Neural progenitor cell (in vitro differentiated cells): ENCODE data around the gene C19orf81. TPM values are rescaled to one million over a fixed set of nuclear protein-coding genes. Genes with fewer than 3 reads are reported as not detected.

Source experiments
- DNase-seq: peaks from one replicate; pipeline ENCODE4 v3.0.0-alpha.2; 2016; ENCODE audit warnings: low spot score
- H2AFZ ChIP-seq: fragments of 200-600 bp; sonication (generic); replicated peaks from 2 replicates; pipeline ENCODE4 v1.6.1; 2016; ENCODE audit warnings: antibody characterized with exemption
- H3F3A ChIP-seq: fragments of 200-600 bp; sonication (generic); 2 replicates; pipeline ENCODE4 v1.6.1; 2016; ENCODE audit warnings: antibody characterized with exemption, low read depth
- H3K27ac ChIP-seq: fragments of 200-600 bp; sonication (generic); 2 replicates; pipeline ENCODE4 v1.5.1; 2016; ENCODE audit warnings: mild to moderate bottlenecking
- H3K27me3 ChIP-seq: fragments of 200-600 bp; sonication (generic); 2 replicates; pipeline ENCODE4 v1.6.1; 2016; ENCODE audit warnings: mild to moderate bottlenecking, moderate library complexity
- H3K36me3 ChIP-seq: fragments of 200-600 bp; sonication (generic); 2 replicates; pipeline ENCODE4 v1.5.1; 2016
- H3K4me1 ChIP-seq: fragments of 200-600 bp; sonication (generic); 2 replicates; pipeline ENCODE4 v1.6.1; 2016; ENCODE audit warnings: mixed run types
- H3K4me2 ChIP-seq: fragments of 200-600 bp; sonication (generic); 2 replicates; pipeline ENCODE4 v1.6.1; 2016
- H3K4me3 ChIP-seq: fragments of 200-600 bp; sonication (generic); 2 replicates; pipeline ENCODE4 v1.5.1; 2016
- H3K79me2 ChIP-seq: fragments of 200-600 bp; sonication (generic); 2 replicates; pipeline ENCODE4 v1.6.1; 2016; ENCODE audit warnings: low read depth
- H3K9ac ChIP-seq: fragments of 200-600 bp; sonication (generic); 2 replicates; pipeline ENCODE4 v1.6.1; 2016
- H3K9me3 ChIP-seq: fragments of 200-600 bp; sonication (generic); 2 replicates; pipeline ENCODE4 v1.5.1; 2016; ENCODE audit warnings: low read depth
- H4K20me1 ChIP-seq: fragments of 200-600 bp; sonication (generic); 2 replicates; pipeline ENCODE4 v1.6.1; 2016; ENCODE audit warnings: low read depth
- H3K27ac Mint-ChIP-seq: 3 replicates; pipeline ENCODE4 v1.8.0; 2021; ENCODE audit warnings: mixed read lengths
- H3K27me3 Mint-ChIP-seq: 2 replicates; pipeline ENCODE4 v1.8.0; 2022; ENCODE audit warnings: low read depth, mild to moderate bottlenecking, inconsistent platforms, moderate library complexity, mixed read lengths; ENCODE audit not compliant: insufficient read depth
- H3K36me3 Mint-ChIP-seq: 3 replicates; pipeline ENCODE4 v1.8.0; 2021; ENCODE audit warnings: mixed read lengths
- H3K4me1 Mint-ChIP-seq: 3 replicates; pipeline ENCODE4 v1.8.0; 2021; ENCODE audit warnings: mixed read lengths
- H3K4me3 Mint-ChIP-seq: 3 replicates; pipeline ENCODE4 v1.8.0; 2021; ENCODE audit warnings: mild to moderate bottlenecking, moderate library complexity, mixed read lengths
- H3K9me3 Mint-ChIP-seq: 3 replicates; pipeline ENCODE4 v1.8.0; 2020; ENCODE audit warnings: mixed read lengths
- EZH2 ChIP-seq: fragments of 200-600 bp; sonication (generic); IDR thresholded peaks from 2 replicates; pipeline ENCODE4 v1.6.1; 2017; ENCODE audit warnings: antibody characterized with exemption, mild to moderate bottlenecking, moderate library complexity
- EZH2phosphoT487 ChIP-seq: fragments of 200-600 bp; sonication (generic); IDR thresholded peaks from 2 replicates; pipeline ENCODE4 v1.6.1; 2017; ENCODE audit warnings: antibody characterized with exemption
- total RNA-seq: library from RNA; depleted of rRNA; stranded (reverse); fragments of >200 nt; gene quantifications from 2 replicates; pipeline ENCODE4 v1.2.3, GENCODE V29; 2015; ENCODE audit warnings: low replicate concordance
- TF ChIP-seq, protein P1 (sequence below): fragments of 200-600 bp; sonication (generic); IDR thresholded peaks from 2 replicates; pipeline ENCODE4 v1.5.1; 2017; ENCODE audit warnings: antibody characterized with exemption, mild to moderate bottlenecking

C19orf81 gene
- total RNA-seq, 1 donor from 2014 or later: 1.3 TPM

DNA sequence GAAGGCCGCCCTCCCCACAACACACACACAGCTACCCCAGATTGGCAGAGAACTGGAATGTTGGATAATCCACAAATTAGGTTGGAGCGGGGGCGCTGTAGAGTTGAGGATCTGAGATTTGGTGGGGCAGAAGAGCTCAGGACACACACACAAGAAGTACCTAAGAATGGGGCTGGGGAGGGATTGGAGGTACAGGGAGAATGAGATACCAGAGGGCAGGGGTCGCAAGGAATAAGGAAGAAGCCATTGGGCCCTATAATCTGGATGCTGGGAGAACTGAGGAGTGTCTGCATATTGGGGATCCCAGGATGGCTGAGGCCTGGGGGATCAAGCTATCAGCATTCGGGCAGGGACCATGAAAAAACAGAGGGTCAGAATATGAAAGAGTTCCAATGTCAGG is 21.1 kb upstream of the C19orf81 start:
- Histone ChIP-seq H2AFZ (no peak overlapping the region), H3K4me1 (no peaks in the 10 kb centered on the region), H3K4me3 (no peak overlapping the region), H4K20me1 (no peaks in the 10 kb centered on the region), H3K79me2 (no peaks in the 10 kb centered on the region), H3K27me3 (no peaks in the 10 kb centered on the region), H3K36me3 (no peaks in the 10 kb centered on the region), H3K27ac (no peak overlapping the region), H3K4me2 (no peak overlapping the region), H3F3A (no peaks in the 10 kb centered on the region), H3K9me3 (no peaks in the 10 kb centered on the region), H3K9ac (no peak overlapping the region)
- H3K9me3 Mint-ChIP-seq: peaks cover under 1% of the 10 kb centered on the region
- no peaks in the 10 kb centered on the region for H3K36me3 Mint-ChIP-seq
- H3K27me3 Mint-ChIP-seq: peaks cover 9% of the 10 kb centered on the region
- no peak overlapping the region for H3K27ac Mint-ChIP-seq
- no peak overlapping the region for H3K4me3 Mint-ChIP-seq
- TF ChIP-seq EZH2phosphoT487: no peak
- TF ChIP-seq, protein P1, sequence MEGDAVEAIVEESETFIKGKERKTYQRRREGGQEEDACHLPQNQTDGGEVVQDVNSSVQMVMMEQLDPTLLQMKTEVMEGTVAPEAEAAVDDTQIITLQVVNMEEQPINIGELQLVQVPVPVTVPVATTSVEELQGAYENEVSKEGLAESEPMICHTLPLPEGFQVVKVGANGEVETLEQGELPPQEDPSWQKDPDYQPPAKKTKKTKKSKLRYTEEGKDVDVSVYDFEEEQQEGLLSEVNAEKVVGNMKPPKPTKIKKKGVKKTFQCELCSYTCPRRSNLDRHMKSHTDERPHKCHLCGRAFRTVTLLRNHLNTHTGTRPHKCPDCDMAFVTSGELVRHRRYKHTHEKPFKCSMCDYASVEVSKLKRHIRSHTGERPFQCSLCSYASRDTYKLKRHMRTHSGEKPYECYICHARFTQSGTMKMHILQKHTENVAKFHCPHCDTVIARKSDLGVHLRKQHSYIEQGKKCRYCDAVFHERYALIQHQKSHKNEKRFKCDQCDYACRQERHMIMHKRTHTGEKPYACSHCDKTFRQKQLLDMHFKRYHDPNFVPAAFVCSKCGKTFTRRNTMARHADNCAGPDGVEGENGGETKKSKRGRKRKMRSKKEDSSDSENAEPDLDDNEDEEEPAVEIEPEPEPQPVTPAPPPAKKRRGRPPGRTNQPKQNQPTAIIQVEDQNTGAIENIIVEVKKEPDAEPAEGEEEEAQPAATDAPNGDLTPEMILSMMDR: no peak
- peaks cover 3% of the 10 kb centered on the region for H3K4me1 Mint-ChIP-seq
- no peak for DNase-seq

DNA sequence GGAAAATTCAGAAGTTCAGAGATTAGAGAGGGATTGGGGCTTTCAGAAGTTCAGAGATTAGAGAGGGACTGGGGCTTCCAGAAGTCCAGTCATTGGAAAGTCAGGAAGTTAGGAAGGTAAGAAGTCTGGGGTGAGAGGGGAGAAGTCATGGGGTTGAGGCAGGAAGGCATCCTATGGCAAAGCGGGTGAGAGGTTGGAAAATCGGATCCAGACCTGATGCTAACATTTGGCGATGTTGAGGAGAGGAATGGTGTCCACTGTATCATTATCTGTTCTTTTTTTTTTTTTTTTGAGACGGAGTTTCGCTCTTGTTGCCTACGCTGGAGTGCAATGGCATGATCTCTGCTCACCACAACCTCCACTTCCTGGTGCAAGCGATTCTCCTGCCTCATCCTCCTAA is 20.7 kb upstream of the C19orf81 start:
- Histone ChIP-seq H3K36me3 (no peaks in the 10 kb centered on the region), H3K4me2 (no peak overlapping the region), H2AFZ (no peak overlapping the region), H3K27me3 (no peaks in the 10 kb centered on the region), H3K9ac (no peak overlapping the region), H3F3A (no peaks in the 10 kb centered on the region), H4K20me1 (no peaks in the 10 kb centered on the region), H3K9me3 (no peaks in the 10 kb centered on the region), H3K27ac (no peak overlapping the region), H3K4me1 (no peaks in the 10 kb centered on the region), H3K4me3 (no peak overlapping the region), H3K79me2 (no peaks in the 10 kb centered on the region)
- H3K4me3 Mint-ChIP-seq: no peak overlapping the region
- DNase-seq: no peak
- TF ChIP-seq EZH2 (no peak), EZH2phosphoT487 (no peak)
- TF ChIP-seq, protein P1: no peak
- H3K27me3 Mint-ChIP-seq: peaks cover 9% of the 10 kb centered on the region
- H3K36me3 Mint-ChIP-seq: no peaks in the 10 kb centered on the region
- peaks cover 4% of the 10 kb centered on the region for H3K9me3 Mint-ChIP-seq
- H3K4me1 Mint-ChIP-seq: peaks cover 3% of the 10 kb centered on the region
- no peak overlapping the region for H3K27ac Mint-ChIP-seq

DNA sequence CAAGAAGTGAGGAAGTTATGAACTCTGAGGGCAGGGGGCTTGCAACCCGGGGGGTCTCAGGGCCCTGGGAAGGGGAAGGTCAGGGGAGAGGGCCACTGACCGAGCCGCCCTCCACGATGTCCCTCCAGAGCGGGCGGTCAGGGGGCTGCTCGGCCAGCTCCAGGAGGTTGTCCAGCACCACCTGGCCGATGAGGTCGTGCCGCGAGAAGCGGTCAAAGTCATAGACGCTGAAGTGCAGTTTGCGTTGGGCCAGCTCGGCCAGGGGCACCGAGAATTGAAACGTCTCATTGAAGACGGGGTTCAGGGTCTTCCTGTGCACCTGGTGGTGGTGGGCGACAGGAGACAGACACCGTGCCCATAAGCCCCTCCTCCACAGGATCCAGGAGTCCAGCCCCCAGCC is 20.1 kb upstream of the C19orf81 start:
- H3K36me3 Mint-ChIP-seq: no peaks in the 10 kb centered on the region
- H3K9me3 ChIP-seq: no peaks in the 10 kb centered on the region
- no peak overlapping the region for H3K4me2 ChIP-seq
- no peaks in the 10 kb centered on the region for H3F3A ChIP-seq
- H3K4me3 Mint-ChIP-seq: no peak overlapping the region
- H3K9me3 Mint-ChIP-seq: peaks cover 7% of the 10 kb centered on the region
- H3K4me3 ChIP-seq: no peak overlapping the region
- no peaks in the 10 kb centered on the region for H3K27me3 ChIP-seq
- no peak for DNase-seq
- H3K4me1 Mint-ChIP-seq: peaks cover 3% of the 10 kb centered on the region
- no peak overlapping the region for H2AFZ ChIP-seq
- H3K27ac Mint-ChIP-seq: no peak overlapping the region
- H4K20me1 ChIP-seq: no peaks in the 10 kb centered on the region
- peaks cover 9% of the 10 kb centered on the region for H3K27me3 Mint-ChIP-seq
- H3K9ac ChIP-seq: no peak overlapping the region
- H3K79me2 ChIP-seq: no peaks in the 10 kb centered on the region
- H3K36me3 ChIP-seq: no peaks in the 10 kb centered on the region
- no peak overlapping the region for H3K27ac ChIP-seq
- TF ChIP-seq, protein P1: no peak
- TF ChIP-seq EZH2 (no peak), EZH2phosphoT487 (no peak)
- no peaks in the 10 kb centered on the region for H3K4me1 ChIP-seq

DNA sequence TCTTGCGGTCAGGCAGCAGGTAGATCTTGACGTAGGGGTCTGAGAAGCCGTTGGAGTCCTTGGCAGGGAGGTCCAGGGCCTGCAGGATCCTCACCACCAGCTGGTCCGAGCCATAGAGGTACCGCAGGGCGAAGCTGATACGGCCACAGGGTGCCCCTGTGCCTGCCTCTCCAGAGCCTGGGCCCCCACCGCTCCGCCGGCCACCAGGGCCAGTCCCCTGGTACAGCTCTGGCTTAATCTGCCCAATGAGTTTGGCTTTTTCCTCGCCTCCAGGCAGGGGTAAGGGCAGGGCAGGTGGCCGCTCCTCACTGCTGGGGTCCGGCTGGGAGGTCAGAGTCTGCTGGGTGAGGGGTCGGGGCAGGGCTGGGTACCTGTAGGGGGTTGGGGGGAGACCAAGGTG is 19.4 kb upstream of the C19orf81 start:
- Histone ChIP-seq H3K79me2 (no peaks in the 10 kb centered on the region), H3K4me3 (no peak overlapping the region), H3K4me2 (no peak overlapping the region), H3K27me3 (no peaks in the 10 kb centered on the region), H3K4me1 (no peaks in the 10 kb centered on the region), H2AFZ (no peak overlapping the region), H4K20me1 (no peaks in the 10 kb centered on the region), H3K9ac (no peak overlapping the region), H3F3A (no peaks in the 10 kb centered on the region), H3K36me3 (no peaks in the 10 kb centered on the region), H3K27ac (no peak overlapping the region), H3K9me3 (no peaks in the 10 kb centered on the region)
- Mint-ChIP-seq H3K27ac (no peak overlapping the region), H3K4me3 (no peak overlapping the region), H3K4me1 (peaks cover 3% of the 10 kb centered on the region), H3K27me3 (peaks cover 9% of the 10 kb centered on the region), H3K9me3 (peaks cover 11% of the 10 kb centered on the region), H3K36me3 (no peaks in the 10 kb centered on the region)
- TF ChIP-seq, protein P1: no peak
- no peak for TF ChIP-seq EZH2phosphoT487
- TF ChIP-seq EZH2: no peak
- no peak for DNase-seq
